ENCODE data around the gene BLOC1S1.

BLOC1S1 gene

DNA sequence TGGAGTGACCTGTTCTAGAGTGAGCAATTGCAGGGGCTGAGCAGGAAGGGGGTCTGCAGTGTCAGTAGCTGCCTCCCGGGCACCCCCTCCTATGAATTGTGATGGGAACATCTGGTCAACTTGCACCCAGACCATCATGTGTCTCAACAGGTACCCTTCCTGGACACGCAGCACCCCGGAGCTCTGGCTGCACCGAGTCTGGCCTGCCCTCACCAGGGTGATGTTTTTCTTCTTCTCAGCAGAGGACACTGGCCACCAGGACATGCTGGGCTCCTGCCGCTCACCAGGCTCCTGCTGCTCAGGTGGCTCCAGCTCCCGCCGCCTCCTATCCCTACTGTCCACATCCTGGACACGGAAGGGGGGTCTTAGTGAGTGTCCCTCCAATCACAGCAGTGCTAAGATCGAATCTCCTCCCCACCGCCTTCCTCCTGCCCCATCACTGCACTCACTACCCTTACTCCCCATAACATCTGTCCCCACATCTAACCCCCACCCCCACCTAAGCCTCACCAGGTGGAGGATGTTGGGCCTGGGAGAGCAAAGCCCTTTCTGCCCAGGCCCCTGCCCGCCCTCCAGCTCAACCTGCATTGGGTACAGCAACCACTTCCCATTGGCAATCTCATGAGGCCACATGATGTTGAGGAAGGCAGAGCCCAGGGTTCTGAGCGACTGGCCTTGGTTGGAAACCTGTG lies 23.1 kb upstream of the BLOC1S1 start:
- ChIA-PET CTCF (interaction anchor here (0.6 to 1.0 kb wide), 2 partner anchors 11 to 36 kb away, joined by 3 to 4 read pairs; no protein-coding TSS in a partner anchor), POLR2A (no interaction called here)
- H3K4me3 ChIP-seq (ENCODE audit: low read depth, low read length) = no peak overlapping the region
- no peak for TF ChIP-seq CTCF (IDR thresholded peaks at IDR 0.05; ENCODE audit: insufficient read depth, low read length, missing control alignments)
- DNase-seq (ENCODE audit: low read depth, low spot score) = no peak

GRCh38 chr12:55693323-55694187 lies 22.3 kb upstream of the BLOC1S1 start:
- CTCF ChIA-PET = interaction anchor here (0.8 to 1.0 kb wide), 2 partner anchors 12 to 37 kb away, joined by 3 to 4 read pairs; no protein-coding TSS in a partner anchor
- TF ChIP-seq CTCF (IDR thresholded peaks at IDR 0.05; ENCODE audit: insufficient read depth, low read length, missing control alignments) = no peak
- POLR2A ChIA-PET = no interaction called here

GRCh38 chr12:55694188-55694515 lies 21.7 kb upstream of the BLOC1S1 start:
- ChIA-PET POLR2A (no interaction called here), CTCF (interaction anchor here (0.8 kb wide), 1 partner anchor 11 kb away, joined by 3 read pairs; no protein-coding TSS in a partner anchor)
- no peak for TF ChIP-seq CTCF (IDR thresholded peaks at IDR 0.05; ENCODE audit: insufficient read depth, low read length, missing control alignments)
- DNase-seq (ENCODE audit: low read depth, low spot score) = no peak
- H3K4me3 ChIP-seq (ENCODE audit: low read depth, low read length) = no peak overlapping the region

More at GRCh38 chr12:55693323-55694187, 22.3 kb upstream of the BLOC1S1 start:
- H3K4me3 ChIP-seq (ENCODE audit: low read depth, low read length) = no peak overlapping the region
- no peak for DNase-seq (ENCODE audit: low read depth, low spot score)

DNA sequence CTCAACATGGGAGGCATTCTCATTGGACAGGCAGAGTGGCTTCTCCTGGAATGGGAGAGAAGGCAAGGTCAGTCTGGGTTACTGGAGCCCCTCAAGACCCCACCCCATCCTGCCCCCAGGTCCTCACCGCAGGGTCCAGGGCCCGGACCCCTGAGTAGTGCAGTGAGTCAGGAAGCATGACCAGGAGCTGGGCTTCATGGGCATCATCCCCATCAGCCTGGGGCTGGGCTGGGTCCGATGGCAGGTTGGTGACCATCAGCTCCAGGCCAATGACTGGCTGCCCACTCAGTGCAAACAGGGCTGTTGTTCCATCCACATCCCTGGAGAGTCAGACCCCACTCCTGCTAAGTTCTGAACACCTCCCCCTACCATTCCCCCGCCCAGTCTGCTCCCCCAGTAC lies 21.2 kb upstream of the BLOC1S1 start:
- DNase-seq (ENCODE audit: low read depth, low spot score) = no peak
- no peak overlapping the region for H3K4me3 ChIP-seq (ENCODE audit: low read depth, low read length)
- ChIA-PET POLR2A (no interaction called here), CTCF (no interaction called here)
- TF ChIP-seq CTCF (IDR thresholded peaks at IDR 0.05; ENCODE audit: insufficient read depth, low read length, missing control alignments) = no peak

DNA sequence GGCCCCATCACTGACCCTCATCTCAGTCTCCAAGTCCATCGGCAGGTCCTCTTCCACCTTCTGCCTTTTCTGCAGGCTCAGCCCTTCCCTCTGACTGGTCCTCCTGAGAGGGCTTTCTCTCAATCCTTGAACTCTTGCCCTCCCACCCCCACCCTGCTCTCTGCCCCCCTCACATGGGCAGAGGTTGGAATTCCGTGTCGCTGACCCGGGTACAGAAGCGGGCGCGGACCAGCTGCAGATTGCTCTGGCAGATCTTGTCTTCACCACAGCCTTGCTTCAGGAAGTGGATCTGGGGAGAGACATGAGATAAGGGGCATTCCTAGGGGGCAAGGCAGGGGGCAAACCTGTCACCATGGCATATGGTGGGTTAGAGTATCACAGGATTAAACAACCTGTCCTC lies 20.5 kb upstream of the BLOC1S1 start:
- no peak overlapping the region for H3K4me3 ChIP-seq (ENCODE audit: low read depth, low read length)
- CTCF ChIA-PET = interaction anchor here (0.7 to 1.3 kb wide), 3 partner anchors 10 to 44 kb away, joined by 3 read pairs; no protein-coding TSS in a partner anchor
- no peak for TF ChIP-seq CTCF (IDR thresholded peaks at IDR 0.05; ENCODE audit: insufficient read depth, low read length, missing control alignments)
- POLR2A ChIA-PET = no interaction called here
- no peak for DNase-seq (ENCODE audit: low read depth, low spot score)

- no peak overlapping the region for H3K4me3 ChIP-seq (ENCODE audit: low read depth, low read length)
- no peak for TF ChIP-seq CTCF (IDR thresholded peaks at IDR 0.05; ENCODE audit: insufficient read depth, low read length, missing control alignments)
- ChIA-PET POLR2A (no interaction called here), CTCF (interaction anchor here (0.7 to 1.3 kb wide), 5 partner anchors 10 to 43 kb away, joined by 3 to 5 read pairs (median 3); a partner anchor contains a TSS)
- no peak for DNase-seq (ENCODE audit: low read depth, low spot score)
Measured at GRCh38 chr12:55696141-55696540, 19.7 kb upstream of the BLOC1S1 start.
